ENCODE measurements around the gene NXPH4.

Gene NXPH4

DNA sequence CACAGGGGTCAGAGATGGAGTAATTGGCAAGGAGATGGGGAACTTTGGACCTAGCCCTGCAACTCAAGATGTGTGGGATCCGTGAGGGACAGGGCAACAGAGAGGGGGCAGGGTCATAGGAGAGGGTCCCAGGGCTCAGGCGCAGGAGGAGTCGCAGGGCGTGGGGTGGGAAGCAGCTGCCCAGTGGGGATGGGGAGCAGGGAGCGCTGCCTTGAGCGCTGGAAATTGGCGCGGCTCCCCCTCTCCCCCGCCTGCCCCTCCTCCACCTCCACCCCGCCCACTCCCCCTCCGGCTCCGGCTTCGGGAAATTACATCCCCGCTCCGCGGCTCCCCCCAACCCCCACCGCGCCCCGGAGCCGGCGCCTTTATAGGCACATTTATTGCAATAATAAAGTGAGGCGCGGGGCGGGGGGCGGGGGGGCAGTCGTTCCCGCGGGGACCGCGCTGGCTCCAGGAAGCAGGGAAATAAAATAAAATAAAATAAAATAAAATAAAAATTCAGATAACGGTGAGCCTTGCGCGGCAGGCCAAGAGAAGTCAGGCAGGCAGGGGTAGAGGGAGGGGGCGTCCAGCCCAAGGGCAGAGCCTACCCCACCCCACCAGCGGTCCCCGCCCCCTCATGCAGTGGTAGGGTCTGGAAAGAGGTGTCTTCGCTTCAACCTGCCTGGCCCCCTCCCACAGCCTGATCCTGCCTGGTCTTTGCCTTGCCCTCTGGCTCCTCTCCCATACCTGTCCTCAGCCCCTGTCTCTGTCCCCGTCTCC, 3.6 kb downstream of the NXPH4 start:
- DNase-seq: no peak

DNA sequence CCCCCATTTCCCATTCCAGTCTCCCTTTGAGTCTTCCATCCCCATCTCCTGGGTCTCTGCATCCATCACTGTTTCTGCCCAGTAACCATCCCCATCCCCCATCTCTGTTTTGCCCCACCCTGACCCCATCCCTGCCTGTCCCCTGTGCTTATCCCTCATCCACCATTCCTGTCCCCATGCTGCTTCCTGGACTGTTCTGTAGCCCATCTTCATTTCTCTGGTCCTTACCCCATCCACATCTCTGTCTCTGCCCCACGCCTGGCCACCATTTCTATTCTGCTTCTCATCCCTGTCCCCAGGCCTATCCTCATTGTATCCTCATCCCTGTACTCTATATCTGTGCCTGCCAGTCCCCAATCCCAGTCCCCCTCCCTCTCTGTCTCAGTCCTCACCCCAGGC, 4.2 kb downstream of the NXPH4 start:
- DNase-seq: no peak

- DNase-seq: no peak
These were observed 4.7 kb downstream of the NXPH4 start for GRCh38 chr12:57221169-57221917.

GRCh38 chr12:57222286-57223190, 5.9 kb downstream of the NXPH4 start:
- no peak for DNase-seq

DNA sequence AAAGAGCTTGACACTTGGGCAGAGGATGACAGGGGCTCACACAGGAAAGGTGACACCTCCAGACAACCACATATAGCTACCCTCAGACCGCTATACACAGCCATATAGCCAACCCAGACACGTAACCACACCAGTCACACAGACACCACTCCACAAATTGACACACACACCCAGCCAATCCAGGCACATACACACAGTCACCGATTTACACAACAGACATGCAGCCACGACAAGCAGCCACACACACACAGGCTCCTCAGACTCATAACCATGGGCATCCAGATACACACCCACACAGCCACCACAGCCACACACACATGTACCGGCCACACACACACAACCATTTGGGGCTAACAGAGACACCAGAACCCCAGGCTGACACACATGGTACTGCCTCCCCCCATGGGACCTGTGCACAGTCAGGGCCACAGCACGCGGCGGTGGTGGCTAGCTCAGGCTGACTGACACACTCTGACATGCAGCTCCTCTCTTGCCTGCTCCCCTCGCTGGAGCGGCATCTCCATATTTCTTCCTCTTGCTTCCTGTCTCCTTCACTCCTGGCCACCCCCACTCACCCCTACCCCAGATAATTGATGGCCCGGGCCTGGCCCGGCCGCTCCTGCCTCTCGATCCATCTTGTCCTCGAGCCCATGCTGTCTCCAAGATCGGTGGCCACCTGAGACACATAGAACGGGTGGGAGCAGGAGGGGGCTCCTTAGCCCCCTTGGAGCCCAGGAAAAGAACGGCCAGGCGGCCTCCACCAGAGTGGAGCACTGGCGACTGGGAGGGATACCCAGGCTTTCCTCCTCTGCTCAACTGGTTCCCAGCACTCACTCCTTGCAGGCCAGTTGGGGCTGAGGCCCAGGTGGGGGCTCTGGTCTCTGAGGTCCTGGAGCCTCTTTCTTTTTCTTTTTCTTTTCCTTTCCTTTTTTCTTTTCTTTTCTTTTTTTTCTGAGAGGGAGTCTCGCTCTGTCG, 6.9 kb downstream of the NXPH4 start:
- DNase-seq: peak in 2 of 5 experiments; percentile 41 to 85

- no peak for DNase-seq
These were observed 7.8 kb downstream of the NXPH4 start for GRCh38 chr12:57224278-57224972.

GRCh38 chr12:57224973-57225679, 8.5 kb downstream of the NXPH4 start:
- DNase-seq: peak; percentile 35 to 71 (median 47)

- DNase-seq: no peak
These were observed 9.2 kb downstream of the NXPH4 start for GRCh38 chr12:57225680-57226210.

- DNase-seq: no peak
These were observed 10.2 kb downstream of the NXPH4 start for GRCh38 chr12:57226588-57227314.

- no peak for DNase-seq
These were observed 10.9 kb downstream of the NXPH4 start for GRCh38 chr12:57227315-57228115.

GRCh38 chr12:57229046-57229633, 12.5 kb downstream of the NXPH4 start:
- DNase-seq: peak in 1 of 5 experiments; percentile 51

- DNase-seq: peak; percentile 69 to 93 (median 90)
These were observed 13.2 kb downstream of the NXPH4 start, which contains the start of gene SHMT2 for GRCh38 chr12:57229634-57230380. TSS of gene SHMT2 (plus strand) at chr12:57229711. CDS start at chr12:57229779, 68 bp downstream.

DNA sequence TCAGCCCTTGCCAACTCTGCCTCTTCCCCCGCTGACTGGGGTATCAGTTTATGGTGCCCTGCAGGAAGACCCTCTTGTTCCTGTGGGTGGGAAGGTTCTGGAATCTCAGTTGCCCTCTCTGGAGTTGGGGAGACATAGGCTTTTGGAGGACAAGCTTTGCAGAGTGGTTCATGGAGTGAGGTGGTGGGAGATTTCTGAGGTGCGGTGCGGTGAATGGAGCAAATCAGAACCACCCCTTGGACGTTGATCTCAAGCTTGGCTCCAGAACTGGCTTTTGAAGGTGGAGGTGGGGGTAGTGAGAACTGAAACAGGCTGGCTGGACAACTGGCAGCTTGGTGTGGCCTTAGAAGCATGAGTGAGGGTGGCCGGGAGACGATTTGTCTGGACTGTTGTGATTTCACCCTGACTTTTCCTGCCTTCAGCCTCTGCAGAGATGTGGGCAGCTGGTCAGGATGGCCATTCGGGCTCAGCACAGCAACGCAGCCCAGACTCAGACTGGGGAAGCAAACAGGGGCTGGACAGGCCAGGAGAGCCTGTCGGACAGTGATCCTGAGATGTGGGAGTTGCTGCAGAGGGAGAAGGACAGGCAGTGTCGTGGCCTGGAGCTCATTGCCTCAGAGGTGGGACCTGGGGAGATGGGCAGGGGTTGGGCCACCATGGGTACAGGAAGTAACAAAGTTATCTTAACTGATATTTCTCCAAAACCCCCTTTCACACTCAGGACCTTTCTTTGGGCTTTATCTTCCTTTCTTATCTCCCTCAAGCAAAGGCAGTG, 14.0 kb downstream of the NXPH4 start:
- DNase-seq: no peak

GRCh38 chr12:57231276-57232021, 14.9 kb downstream of the NXPH4 start:
- no peak for DNase-seq

GRCh38 chr12:57232156-57232756, 15.7 kb downstream of the NXPH4 start:
- no peak for DNase-seq
